ENCODE results near the gene CDH23.

CDH23 gene

GRCh38 chr10:71404503-71405295 is 8.0 kb downstream of the CDH23 start:
- Histone ChIP-seq H3K27ac (no peak overlapping the region), H3K4me1 (ENCODE audit: control insufficient read depth in 1 of 2, insufficient read depth in 1 of 2, low read depth in 1 of 2, low read length in 1 of 2) (no peaks in the 10 kb centered on the region), H3K27me3 (peaks cover 22% of the 10 kb centered on the region), H3K4me3 (ENCODE audit: low read depth in 1 of 2, low read length in 1 of 2) (no peak overlapping the region), H3K9me3 (no peaks in the 10 kb centered on the region), H3K36me3 (no peaks in the 10 kb centered on the region)
- TF ChIP-seq CTCF (IDR thresholded peaks at IDR 0.05) = no peak

GRCh38 chr10:71406878-71407277 is 10.2 kb downstream of the CDH23 start:
- no peaks in the 10 kb centered on the region for H3K4me1 ChIP-seq (ENCODE audit: control insufficient read depth in 1 of 2, insufficient read depth in 1 of 2, low read depth in 1 of 2, low read length in 1 of 2)
- TF ChIP-seq CTCF (IDR thresholded peaks at IDR 0.05) = no peak
- H3K4me3 ChIP-seq (ENCODE audit: low read depth in 1 of 2, low read length in 1 of 2) = no peak overlapping the region
- H3K27ac ChIP-seq = no peak overlapping the region
- no peaks in the 10 kb centered on the region for H3K9me3 ChIP-seq
- H3K27me3 ChIP-seq = peaks cover 3% of the 10 kb centered on the region
- H3K36me3 ChIP-seq = no peaks in the 10 kb centered on the region

GRCh38 chr10:71408436-71409225 is 11.9 kb downstream of the CDH23 start:
- H3K36me3 ChIP-seq = no peaks in the 10 kb centered on the region
- H3K4me3 ChIP-seq (ENCODE audit: low read depth in 1 of 2, low read length in 1 of 2) = no peak overlapping the region
- no peaks in the 10 kb centered on the region for H3K4me1 ChIP-seq (ENCODE audit: control insufficient read depth in 1 of 2, insufficient read depth in 1 of 2, low read depth in 1 of 2, low read length in 1 of 2)
- no peaks in the 10 kb centered on the region for H3K9me3 ChIP-seq
- TF ChIP-seq CTCF (IDR thresholded peaks at IDR 0.05) = no peak
- no peak overlapping the region for H3K27ac ChIP-seq
- H3K27me3 ChIP-seq = no peaks in the 10 kb centered on the region

GRCh38 chr10:71409516-71410104 is 12.9 kb downstream of the CDH23 start:
- Histone ChIP-seq H3K27me3 (peaks cover 6% of the 10 kb centered on the region), H3K4me1 (ENCODE audit: control insufficient read depth in 1 of 2, insufficient read depth in 1 of 2, low read depth in 1 of 2, low read length in 1 of 2) (no peaks in the 10 kb centered on the region)

GRCh38 chr10:71413581-71413980 is 16.9 kb downstream of the CDH23 start:
- no peak for TF ChIP-seq CTCF (IDR thresholded peaks at IDR 0.05)
- Histone ChIP-seq H3K36me3 (no peaks in the 10 kb centered on the region), H3K4me1 (ENCODE audit: control insufficient read depth in 1 of 2, insufficient read depth in 1 of 2, low read depth in 1 of 2, low read length in 1 of 2) (no peaks in the 10 kb centered on the region), H3K27me3 (peaks cover 24% of the 10 kb centered on the region), H3K27ac (no peak overlapping the region), H3K9me3 (no peaks in the 10 kb centered on the region), H3K4me3 (ENCODE audit: low read depth in 1 of 2, low read length in 1 of 2) (no peak overlapping the region)

More at GRCh38 chr10:71409516-71410104, 12.9 kb downstream of the CDH23 start:
- TF ChIP-seq CTCF (IDR thresholded peaks at IDR 0.05) = no peak
- Histone ChIP-seq H3K36me3 (no peaks in the 10 kb centered on the region), H3K27ac (no peak overlapping the region), H3K4me3 (ENCODE audit: low read depth in 1 of 2, low read length in 1 of 2) (no peak overlapping the region), H3K9me3 (no peaks in the 10 kb centered on the region)

All from neutrophil (primary cell).